ENCODE measurements around the gene PCSK5. TPM values are rescaled to one million over a fixed set of nuclear protein-coding genes. Genes with fewer than 3 reads are reported as not detected.

PCSK5 gene
- polyA plus RNA-seq, 1 experiment, result 0.74 TPM

DNA sequence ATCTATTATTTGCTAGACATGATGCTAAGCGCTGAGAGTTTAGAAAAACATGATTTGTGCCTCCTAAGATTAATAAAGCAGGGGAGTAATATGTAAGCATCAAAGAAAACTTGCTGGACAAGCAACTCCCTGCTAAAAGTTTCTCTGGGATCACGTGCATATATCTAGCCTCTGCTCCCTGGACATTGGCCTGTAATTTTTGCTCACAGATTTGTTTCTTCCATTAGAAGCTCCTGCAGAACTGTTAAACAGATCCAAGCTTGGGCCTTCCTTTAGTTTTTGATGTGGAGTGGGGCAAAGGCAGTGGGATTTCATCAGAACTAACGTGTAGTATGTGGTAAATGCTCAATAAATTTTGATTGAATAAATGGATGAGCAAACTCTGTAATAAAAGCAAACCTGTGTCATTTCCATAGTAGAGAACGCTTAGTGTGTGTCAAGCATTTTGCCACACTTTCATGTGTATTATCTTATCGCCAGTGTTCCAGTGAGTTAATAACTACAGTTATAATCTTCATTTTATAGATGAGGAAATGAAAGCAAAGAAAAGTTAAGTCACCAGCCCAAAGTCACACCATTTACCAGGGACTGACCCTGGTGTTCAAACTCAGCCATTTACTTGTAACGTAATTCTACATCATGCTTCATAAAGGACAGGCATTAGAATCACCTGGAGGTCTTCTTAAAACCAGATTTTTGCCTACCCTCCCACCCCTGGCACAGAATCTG, 100.3 kb downstream of the PCSK5 start:
- Histone ChIP-seq H3K27me3 (ENCODE audit: control insufficient read depth, insufficient read depth, low read length) (no peaks in the 10 kb centered on the region), H3K36me3 (ENCODE audit: control insufficient read depth, insufficient read depth, low read length) (no peaks in the 10 kb centered on the region), H3K4me3 (ENCODE audit: low read depth, low read length) (no peak overlapping the region)
- CTCF ChIA-PET, result no interaction called here
- no peak for DNase-seq (ENCODE audit: low read depth)
- POLR2A ChIA-PET, result no interaction called here
- TF ChIP-seq, protein P1, sequence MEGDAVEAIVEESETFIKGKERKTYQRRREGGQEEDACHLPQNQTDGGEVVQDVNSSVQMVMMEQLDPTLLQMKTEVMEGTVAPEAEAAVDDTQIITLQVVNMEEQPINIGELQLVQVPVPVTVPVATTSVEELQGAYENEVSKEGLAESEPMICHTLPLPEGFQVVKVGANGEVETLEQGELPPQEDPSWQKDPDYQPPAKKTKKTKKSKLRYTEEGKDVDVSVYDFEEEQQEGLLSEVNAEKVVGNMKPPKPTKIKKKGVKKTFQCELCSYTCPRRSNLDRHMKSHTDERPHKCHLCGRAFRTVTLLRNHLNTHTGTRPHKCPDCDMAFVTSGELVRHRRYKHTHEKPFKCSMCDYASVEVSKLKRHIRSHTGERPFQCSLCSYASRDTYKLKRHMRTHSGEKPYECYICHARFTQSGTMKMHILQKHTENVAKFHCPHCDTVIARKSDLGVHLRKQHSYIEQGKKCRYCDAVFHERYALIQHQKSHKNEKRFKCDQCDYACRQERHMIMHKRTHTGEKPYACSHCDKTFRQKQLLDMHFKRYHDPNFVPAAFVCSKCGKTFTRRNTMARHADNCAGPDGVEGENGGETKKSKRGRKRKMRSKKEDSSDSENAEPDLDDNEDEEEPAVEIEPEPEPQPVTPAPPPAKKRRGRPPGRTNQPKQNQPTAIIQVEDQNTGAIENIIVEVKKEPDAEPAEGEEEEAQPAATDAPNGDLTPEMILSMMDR (IDR thresholded peaks at IDR 0.05; ENCODE audit: insufficient read depth, low read depth, low read length), result no peak

GRCh38 chr9:75992482-75993206, 102.2 kb downstream of the PCSK5 start:
- ChIA-PET CTCF (interaction anchor here (0.6 kb wide), 1 partner anchor 17 kb away, joined by 3 read pairs; no protein-coding TSS in a partner anchor), POLR2A (interaction anchor here (0.6 kb wide), 1 partner anchor 9 kb away, joined by 3 read pairs; no protein-coding TSS in a partner anchor)
- no peak overlapping the region for H3K4me3 ChIP-seq (ENCODE audit: low read depth, low read length)
- no peak for DNase-seq (ENCODE audit: low read depth)
- TF ChIP-seq, protein P1 (IDR thresholded peaks at IDR 0.05; ENCODE audit: insufficient read depth, low read depth, low read length), result no peak
- no peaks in the 10 kb centered on the region for H3K36me3 ChIP-seq (ENCODE audit: control insufficient read depth, insufficient read depth, low read length)
- H3K27me3 ChIP-seq (ENCODE audit: control insufficient read depth, insufficient read depth, low read length), result no peaks in the 10 kb centered on the region

DNA sequence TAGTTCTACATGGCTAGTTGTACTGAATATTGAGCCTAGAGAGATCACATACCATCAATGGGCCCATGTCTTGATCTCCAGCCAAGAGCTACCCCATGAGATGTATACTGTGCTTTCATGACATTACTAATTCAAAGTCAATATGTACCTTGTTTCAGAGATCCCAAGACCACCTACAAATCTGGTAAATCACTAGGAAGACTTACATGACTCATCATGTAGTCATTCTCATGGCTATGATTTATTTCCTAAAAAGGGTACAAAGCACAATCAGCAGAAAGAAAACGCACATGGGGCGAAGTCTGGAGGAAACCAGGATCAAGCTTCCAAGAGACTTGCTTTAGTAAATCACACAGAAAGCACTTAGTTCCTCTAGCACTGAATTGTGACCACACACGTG, 103.0 kb downstream of the PCSK5 start:
- CTCF ChIA-PET, result interaction anchor here (1.4 kb wide), 1 partner anchor 14 kb away, joined by 3 read pairs; no protein-coding TSS in a partner anchor
- no peaks in the 10 kb centered on the region for H3K27me3 ChIP-seq (ENCODE audit: control insufficient read depth, insufficient read depth, low read length)
- DNase-seq (ENCODE audit: low read depth), result no peak
- POLR2A ChIA-PET, result interaction anchor here (0.6 kb wide), 1 partner anchor 10 kb away, joined by 3 read pairs; no protein-coding TSS in a partner anchor
- H3K4me3 ChIP-seq (ENCODE audit: low read depth, low read length), result no peak overlapping the region
- H3K36me3 ChIP-seq (ENCODE audit: control insufficient read depth, insufficient read depth, low read length), result no peaks in the 10 kb centered on the region
- TF ChIP-seq, protein P1 (IDR thresholded peaks at IDR 0.05; ENCODE audit: insufficient read depth, low read depth, low read length), result no peak

- TF ChIP-seq, protein P1 (IDR thresholded peaks at IDR 0.05; ENCODE audit: insufficient read depth, low read depth, low read length), result no peak
- CTCF ChIA-PET, result no interaction called here
- no peak for DNase-seq (ENCODE audit: low read depth)
- Histone ChIP-seq H3K36me3 (ENCODE audit: control insufficient read depth, insufficient read depth, low read length) (no peaks in the 10 kb centered on the region), H3K27me3 (ENCODE audit: control insufficient read depth, insufficient read depth, low read length) (no peaks in the 10 kb centered on the region), H3K4me3 (ENCODE audit: low read depth, low read length) (no peak overlapping the region)
- POLR2A ChIA-PET, result no interaction called here
Observed at GRCh38 chr9:75995066-75995465, 104.6 kb downstream of the PCSK5 start.

GRCh38 chr9:75996726-75997125, 106.3 kb downstream of the PCSK5 start:
- CTCF ChIA-PET, result no interaction called here
- no peak for DNase-seq (ENCODE audit: low read depth)

More at GRCh38 chr9:75996726-75997125, 106.3 kb downstream of the PCSK5 start:
- Histone ChIP-seq H3K36me3 (ENCODE audit: control insufficient read depth, insufficient read depth, low read length) (no peaks in the 10 kb centered on the region), H3K4me3 (ENCODE audit: low read depth, low read length) (no peak overlapping the region), H3K27me3 (ENCODE audit: control insufficient read depth, insufficient read depth, low read length) (no peaks in the 10 kb centered on the region)
- POLR2A ChIA-PET, result no interaction called here
- TF ChIP-seq, protein P1 (IDR thresholded peaks at IDR 0.05; ENCODE audit: insufficient read depth, low read depth, low read length), result no peak
